ENCODE data around the gene SUCLA2.

GRCh38 chr13:47929156-47929555 is 71.9 kb downstream of the SUCLA2 start:
- TF ChIP-seq SP1 (IDR thresholded peaks at IDR 0.05; ENCODE audit: low read depth), result no peak
- TF ChIP-seq POLR2A (IDR thresholded peaks at IDR 0.05; ENCODE audit: borderline replicate concordance, extremely low read depth, insufficient read depth, insufficient read length), result no peak
- TF ChIP-seq REST (IDR thresholded peaks at IDR 0.05; ENCODE audit: low read depth), result no peak
- TF ChIP-seq, protein P1, sequence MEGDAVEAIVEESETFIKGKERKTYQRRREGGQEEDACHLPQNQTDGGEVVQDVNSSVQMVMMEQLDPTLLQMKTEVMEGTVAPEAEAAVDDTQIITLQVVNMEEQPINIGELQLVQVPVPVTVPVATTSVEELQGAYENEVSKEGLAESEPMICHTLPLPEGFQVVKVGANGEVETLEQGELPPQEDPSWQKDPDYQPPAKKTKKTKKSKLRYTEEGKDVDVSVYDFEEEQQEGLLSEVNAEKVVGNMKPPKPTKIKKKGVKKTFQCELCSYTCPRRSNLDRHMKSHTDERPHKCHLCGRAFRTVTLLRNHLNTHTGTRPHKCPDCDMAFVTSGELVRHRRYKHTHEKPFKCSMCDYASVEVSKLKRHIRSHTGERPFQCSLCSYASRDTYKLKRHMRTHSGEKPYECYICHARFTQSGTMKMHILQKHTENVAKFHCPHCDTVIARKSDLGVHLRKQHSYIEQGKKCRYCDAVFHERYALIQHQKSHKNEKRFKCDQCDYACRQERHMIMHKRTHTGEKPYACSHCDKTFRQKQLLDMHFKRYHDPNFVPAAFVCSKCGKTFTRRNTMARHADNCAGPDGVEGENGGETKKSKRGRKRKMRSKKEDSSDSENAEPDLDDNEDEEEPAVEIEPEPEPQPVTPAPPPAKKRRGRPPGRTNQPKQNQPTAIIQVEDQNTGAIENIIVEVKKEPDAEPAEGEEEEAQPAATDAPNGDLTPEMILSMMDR (IDR thresholded peaks at IDR 0.05 in 2 of 3, conservative IDR thresholded peaks at IDR 0.05 in 1 of 3; ENCODE audit: borderline replicate concordance in 1 of 3, insufficient read depth in 1 of 3, low read depth in 2 of 3, low read length in 2 of 3), result no peak
- no peak for TF ChIP-seq POLR2AphosphoS5 (IDR thresholded peaks at IDR 0.05; ENCODE audit: low read depth, low read length)
- TF ChIP-seq JUND (IDR thresholded peaks at IDR 0.05), result no peak
- no peak for TF ChIP-seq ZNF274 (IDR thresholded peaks at IDR 0.05; ENCODE audit: low read depth, low read length)
- no peak for TF ChIP-seq EZH2phosphoT487 (IDR thresholded peaks at IDR 0.05; ENCODE audit: borderline replicate concordance)
- TF ChIP-seq, protein P2, sequence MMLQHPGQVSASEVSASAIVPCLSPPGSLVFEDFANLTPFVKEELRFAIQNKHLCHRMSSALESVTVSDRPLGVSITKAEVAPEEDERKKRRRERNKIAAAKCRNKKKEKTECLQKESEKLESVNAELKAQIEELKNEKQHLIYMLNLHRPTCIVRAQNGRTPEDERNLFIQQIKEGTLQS (IDR thresholded peaks at IDR 0.05), result no peak
- no peak for TF ChIP-seq RAD21 (IDR thresholded peaks at IDR 0.05; ENCODE audit: low read depth)
